Renal pelvis (tissue), 4 donors: ENCODE results near the gene FAM222A. TPM values are rescaled to one million over a fixed set of nuclear protein-coding genes. Genes with fewer than 3 reads are reported as not detected.

Experiments used
- DNase-seq: peaks from one replicate; pipeline ENCODE4 v3.0.0-alpha.2; 2013
- polyA plus RNA-seq, 3 donors: library from polyadenylated mRNA; unstranded; fragments of 120-200 nt; gene quantifications; one replicate each; pipeline ENCODE4 v1.2.1, GENCODE V29; 2013; ENCODE audit not compliant: insufficient read length in 3 of 3

Gene FAM222A
- polyA plus RNA-seq, 3 donors = 7.8 to 10.0 (median 8.3) TPM

DNA sequence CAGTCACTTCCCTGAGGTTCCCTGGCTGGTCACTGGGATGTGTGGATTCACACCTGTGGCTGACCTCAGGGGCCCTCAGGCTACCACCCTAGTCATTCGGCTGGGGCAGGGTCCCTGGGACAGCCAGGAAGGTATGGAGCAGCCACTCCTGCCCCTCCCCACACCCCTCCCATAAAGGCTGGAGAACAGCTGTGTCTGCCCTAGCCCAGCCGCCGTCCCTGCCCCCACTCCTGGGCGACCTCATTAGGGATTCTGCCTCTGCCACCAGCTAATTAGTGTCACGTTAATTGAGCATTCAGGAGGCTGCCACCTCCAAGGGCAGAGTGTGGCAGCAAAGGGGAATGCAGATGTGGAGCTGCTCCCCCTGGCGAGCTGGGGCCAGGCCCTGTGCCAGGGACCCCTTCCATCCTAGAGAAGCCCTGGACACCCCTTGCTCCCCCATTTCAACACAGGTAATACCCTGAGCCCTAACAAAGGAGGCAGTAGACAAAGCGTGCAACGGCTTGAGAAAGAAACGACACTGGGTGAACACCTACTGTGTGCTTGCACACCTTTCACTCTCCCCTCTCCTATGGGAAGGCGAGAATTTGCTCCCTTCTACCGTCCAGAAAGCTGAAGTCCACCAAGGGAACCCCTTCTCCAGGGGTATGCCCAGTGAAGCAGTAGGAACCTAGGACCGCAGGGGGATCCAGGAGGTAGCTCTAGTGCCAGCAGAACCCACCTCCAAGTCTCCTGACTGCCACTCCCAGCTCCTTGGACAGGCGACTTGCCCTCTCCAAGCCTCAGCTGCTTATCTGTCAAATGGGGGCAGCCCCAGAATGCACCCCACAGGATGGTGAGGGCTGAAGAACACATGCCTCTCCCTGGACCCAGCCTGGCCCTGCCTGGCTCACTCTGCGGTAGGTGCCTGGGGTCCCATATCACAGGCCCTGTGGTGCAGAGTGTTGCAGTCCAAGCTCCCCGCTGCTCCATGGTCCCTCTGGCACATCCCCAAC lies 45.1 kb downstream of the FAM222A start:
- DNase-seq = no peak

DNA sequence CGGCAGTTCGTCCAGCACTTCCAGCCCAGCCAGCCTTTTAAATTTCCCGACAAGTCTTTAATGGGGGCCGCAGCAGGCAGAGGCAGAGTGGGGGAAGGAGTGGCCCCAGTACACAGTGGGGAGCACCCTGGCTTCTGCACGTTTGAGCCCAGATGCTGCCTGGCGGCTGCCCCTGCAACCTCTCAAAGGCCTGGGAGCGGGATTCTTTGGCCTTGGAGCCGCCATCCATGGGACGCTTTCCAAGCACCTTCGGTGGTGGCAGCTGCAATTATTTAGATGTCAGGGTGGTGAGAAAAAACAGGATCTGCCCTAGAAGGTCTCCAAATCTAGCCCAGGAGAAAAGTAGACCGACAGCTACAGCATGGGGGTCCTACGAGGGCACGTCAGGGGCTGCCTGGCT lies 46.0 kb downstream of the FAM222A start:
- no peak for DNase-seq

GRCh38 chr12:109760031-109760929 lies 46.7 kb downstream of the FAM222A start:
- no peak for DNase-seq

DNA sequence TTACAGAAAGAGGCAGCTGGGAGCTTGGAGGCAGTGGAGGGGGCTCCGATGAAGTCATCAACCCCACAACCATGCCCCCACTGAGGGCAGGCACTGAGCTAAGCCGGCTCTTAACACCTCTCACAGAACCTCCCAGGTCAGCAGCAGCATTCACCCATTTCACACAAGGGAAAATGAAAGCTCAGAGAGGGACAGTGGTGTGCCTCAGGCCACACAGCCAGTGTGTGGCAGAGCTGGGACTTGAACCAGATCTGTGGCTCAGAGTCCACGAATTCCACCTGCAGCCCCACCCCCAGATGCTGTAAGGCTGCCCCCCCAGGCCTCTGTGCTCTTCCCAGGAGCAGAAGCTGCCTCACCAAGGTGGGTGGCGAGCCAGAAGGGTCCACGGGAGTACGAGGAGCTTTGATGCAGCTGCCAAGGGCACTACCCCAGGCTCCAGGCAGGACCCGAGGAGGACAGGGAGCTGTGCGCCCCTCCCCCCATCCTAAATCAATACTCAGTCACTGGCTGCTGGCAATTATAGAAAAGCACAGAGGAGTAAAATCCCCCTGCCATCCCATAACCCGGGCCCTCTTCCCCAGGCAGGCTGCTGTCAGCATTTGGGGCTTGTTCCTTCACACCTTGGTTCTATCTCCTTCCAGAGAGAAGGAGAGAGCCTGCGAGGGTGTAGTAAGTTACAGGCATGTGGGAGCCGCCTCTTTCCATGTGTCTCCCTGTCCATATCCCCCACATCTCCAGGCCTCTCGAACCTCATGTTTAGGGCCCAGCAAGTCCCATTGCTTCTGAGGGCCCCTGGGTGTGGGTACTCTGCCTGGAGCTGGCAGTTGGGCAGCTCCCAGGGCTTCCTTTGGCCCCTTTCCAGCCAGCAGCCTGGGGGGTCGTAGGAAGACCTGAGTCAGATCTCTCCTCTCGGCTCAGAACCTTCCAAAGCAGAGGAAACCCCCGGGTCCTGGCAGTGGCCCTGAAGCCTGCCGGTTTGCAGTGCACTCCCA lies 47.6 kb downstream of the FAM222A start:
- DNase-seq = no peak

DNA sequence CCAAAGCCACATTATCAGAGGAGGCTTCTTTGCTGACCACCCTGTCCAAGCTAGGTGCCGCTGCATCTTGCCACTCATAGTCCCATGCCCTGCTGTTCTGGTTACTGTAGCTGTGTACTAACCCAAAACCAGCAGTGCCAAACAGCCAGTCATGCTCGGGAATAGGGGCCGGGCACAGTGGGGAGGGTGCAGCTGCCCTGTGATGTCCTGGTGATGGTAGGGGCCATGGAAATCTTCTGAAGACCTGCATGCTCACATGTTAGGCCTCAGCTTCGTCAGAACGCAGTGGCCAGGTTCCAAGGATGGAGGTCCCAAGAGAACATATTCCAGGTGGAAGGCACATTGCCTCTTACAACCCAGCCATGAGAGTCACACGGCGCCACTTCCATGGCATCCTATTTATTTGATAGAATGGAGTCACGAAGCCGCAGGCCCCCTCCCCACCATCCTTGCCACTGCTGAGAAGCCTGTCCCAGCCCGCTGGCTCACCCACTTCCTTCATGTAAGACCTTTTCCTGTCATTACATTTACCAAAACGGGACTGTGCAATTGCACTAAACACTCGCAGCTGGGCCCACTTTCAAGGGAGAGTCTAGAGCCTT lies 48.5 kb downstream of the FAM222A start:
- no peak for DNase-seq

DNA sequence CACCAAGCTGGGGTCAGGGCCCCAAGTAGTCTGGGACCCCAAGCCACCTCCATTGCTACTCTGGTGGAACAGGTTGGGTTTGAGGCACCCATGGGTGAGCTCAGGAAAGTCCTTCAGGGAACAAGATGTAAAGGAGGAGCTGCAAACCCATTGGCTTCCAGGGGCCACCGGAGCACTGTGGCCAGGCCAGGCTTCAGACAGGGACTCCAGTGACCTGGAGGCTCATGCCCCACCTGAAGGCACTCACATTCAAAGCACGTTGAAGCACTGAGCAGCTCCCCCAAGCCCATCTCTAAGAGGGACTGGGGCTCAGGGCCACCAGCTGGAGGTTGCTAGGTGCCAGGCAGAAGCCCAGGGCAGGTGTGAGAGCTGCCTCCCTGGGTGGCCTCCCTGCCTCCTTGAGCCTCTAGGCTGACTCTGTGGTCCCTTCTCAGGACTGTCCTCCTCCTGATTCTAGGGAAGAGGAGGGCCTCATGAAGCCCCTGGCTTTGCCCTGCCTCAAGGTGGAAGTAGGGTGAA lies 49.1 kb downstream of the FAM222A start:
- no peak for DNase-seq

- no peak for DNase-seq
These were observed 49.7 kb downstream of the FAM222A start for GRCh38 chr12:109763201-109763841.

DNA sequence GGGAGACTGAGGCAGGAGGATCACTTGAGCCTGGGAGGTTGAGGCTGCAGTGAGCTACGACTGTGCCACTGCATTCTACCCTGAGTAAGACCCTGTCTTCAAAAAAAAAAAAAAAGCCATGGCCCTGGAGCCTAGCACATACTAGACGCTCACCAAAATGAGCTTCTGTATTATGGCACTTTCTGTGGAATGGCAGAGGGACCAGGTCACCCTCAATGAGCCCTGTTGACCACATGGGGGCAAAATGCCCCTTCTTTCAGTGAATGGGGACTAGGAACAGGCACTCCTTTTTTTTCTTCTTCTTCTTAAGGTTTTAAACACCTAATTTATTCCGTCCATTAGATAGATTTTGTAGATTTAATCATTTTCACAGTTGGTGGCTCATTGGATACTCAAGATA lies 50.5 kb downstream of the FAM222A start:
- no peak for DNase-seq

GRCh38 chr12:109764776-109765445 lies 51.3 kb downstream of the FAM222A start:
- no peak for DNase-seq

DNA sequence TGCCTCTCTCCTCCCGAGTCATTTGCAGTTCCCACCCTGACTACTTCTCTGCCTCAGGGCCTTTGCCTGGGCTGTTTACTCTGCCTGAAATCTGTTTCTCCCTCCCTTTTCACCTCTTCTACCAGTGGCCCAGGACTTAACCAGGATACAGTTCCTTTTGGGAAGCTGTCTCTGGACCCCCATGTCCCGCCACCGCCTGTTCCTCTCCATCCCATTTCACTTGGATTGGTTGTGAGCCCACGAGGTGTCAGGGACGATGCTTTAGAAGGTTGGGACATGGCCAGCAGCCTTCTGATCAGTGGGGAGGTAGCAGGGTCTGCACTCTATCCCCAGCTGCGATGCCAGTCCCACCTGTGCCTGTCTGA lies 51.8 kb downstream of the FAM222A start:
- no peak for DNase-seq

DNA sequence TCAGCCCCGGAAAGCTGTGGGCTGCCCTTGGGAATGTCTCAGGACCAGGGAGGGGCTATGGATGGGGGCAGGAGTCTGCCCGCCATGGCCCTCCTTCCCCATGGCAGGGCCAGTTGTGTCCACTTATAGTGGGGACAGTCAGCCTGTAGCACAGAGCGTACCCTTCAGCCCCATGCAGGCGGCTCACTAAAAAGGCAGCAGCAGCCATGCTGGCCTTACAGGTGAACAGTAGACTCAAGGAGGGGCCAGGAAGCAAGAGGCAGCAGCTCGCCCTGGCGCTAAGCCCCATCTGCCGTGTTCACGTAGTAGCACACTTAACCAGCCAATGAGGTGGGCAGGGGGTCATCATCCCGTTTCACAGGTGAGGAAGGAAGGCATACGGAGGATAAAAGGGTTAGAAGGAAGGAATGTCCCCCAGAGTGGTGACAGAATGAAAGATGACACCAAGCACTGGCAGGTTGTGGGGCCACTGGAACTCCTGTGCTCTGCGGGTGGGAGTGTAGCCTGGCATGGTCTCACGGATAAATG lies 52.7 kb downstream of the FAM222A start:
- DNase-seq = no peak

DNA sequence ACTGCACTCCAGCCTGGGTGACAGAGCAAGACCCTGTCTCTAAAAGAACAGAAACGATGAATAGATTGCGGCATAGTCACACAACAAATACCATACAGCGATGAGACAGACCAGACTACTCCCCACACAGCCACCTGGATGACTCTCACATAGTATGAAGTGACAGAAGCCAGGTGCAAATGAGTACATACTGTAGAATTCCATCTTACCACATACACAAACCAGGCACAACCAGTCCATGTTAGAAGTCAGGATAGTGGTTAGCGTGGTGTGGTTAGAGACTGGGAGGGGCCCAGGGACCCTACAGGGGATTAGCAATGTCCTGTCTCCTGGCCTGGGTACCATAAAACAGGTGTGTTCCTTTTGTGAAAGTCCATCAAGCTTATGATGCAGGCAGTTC lies 53.8 kb downstream of the FAM222A start:
- DNase-seq = no peak

- no peak for DNase-seq
These were observed 54.6 kb downstream of the FAM222A start for GRCh38 chr12:109767991-109768900.

DNA sequence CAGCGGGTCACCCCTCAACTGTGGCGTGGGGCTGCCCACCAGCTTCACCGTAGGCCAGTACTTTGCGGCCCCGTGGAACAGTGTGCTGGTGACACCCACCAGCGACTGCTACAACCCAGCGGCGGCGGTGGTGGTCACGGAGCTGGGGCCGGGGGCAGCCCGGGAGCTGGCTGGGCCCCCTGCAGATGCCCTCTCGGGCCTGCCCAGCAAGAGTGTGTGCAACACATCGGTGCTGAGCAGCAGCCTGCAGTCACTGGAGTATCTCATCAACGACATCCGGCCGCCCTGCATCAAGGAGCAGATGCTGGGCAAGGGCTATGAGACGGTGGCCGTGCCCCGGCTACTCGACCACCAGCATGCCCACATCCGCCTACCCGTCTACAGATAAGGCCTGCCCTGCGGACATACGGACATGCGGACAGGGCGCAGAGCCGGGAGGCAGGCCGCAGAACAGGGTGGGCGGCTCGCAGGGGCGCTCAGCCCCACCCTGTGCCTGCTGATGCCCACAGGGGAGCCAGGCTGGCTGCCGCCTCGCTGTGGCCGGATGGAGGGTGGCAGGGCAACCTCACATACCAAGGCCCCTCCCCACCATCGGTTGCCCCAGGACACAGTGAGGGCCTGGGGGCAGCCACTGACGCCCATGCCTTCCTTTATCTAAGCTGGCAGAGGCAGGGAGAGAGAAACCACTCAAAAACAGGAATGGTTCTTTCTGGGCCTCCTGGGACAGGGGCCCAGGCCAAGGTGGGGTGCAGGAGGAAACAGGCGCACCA lies 55.5 kb downstream of the FAM222A start:
- DNase-seq = no peak

DNA sequence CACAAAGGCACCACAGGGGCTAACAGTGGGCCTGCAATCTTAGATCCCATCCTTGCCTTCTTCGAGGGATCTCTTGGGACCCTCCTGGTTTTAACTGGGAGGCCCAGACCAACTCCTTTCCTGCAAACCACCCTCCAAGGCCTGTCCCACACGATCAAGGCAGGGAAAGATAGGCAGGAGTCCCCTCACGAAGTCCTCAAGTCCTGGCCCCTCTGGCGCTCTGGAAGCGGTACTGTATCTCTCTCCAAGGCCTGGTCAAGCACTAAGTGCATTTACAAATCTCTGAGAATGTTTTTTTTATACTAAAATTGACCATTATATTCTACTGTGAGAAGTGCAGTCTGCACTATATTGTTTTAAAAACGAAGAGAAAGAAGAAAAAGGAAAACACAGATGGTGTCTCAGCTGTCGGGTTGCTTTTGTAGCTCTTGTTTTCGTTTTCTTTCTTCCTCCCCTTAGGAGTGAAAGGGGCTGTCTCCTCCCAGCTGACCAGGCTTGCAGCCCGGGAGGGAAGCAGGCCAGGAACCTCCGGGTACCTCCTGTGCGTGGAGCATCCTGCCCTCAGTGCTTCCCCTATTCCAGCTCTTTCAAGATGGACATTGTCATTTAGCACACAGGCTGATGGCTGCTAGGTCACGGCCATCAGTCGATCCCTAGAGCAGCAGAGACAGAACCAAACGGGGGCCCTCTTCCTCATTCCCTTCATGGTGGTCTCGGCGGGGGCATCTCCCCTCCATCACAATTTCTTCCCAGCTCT lies 56.7 kb downstream of the FAM222A start:
- DNase-seq = no peak

- no peak for DNase-seq
These were observed 57.4 kb downstream of the FAM222A start for GRCh38 chr12:109770861-109771670.
